A172 (cell line): ENCODE results near the gene STX16. TPM values are rescaled to one million over a fixed set of nuclear protein-coding genes. Genes with fewer than 3 reads are reported as not detected.

Source experiments
- DNase-seq: peaks from one replicate; pipeline ENCODE4 v3.0.0-alpha.2; 2015; ENCODE audit warnings: low spot score
- total RNA-seq: library from RNA; depleted of rRNA; stranded (reverse); fragments of >200 nt; shearing (Covaris generic); gene quantifications from 2 replicates; pipeline ENCODE4 v1.2.3, GENCODE V29; 2014

The STX16 gene
- total RNA-seq, 1 experiment from 2014 or later, result 10.9 TPM

DNA sequence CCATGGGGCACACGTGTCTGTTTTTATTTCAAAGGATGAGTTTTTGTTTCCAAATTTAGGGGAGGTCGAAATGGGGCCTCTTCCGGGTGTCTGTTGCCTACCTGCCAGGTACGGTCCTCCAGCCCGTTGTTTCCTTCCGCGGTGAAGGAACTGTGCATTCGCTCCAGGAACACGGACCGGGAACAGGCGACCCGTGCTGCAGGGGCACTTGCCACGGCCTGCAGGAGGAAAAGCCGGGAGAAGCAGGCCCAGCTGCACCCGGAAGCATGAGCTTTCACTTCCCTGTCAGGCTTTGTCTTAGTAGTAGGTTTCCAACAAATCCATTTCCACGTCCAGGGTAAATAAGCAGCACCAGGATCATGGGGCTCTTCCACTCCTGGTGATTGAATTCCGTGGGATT is 24.6 kb downstream of the STX16 start:
- no peak for DNase-seq

DNA sequence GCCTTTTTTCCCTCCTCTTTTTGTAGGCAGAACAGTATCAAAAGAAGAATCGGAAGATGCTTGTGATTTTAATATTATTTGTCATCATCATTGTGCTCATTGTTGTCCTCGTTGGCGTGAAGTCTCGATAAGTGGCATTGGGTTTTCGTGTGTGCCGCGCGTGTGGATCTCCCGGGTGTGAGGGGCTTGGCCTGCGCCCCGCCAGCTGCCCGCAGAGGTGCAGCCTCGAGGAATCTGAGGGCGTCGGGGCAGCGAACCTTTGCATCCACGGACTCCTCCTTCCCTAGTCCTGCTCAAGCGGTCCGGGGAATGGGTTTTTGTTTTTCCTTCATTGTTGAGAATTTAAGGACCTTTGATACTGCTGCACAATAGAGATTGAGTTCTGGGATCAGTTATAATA is 25.1 kb downstream of the STX16 start:
- no peak for DNase-seq

DNA sequence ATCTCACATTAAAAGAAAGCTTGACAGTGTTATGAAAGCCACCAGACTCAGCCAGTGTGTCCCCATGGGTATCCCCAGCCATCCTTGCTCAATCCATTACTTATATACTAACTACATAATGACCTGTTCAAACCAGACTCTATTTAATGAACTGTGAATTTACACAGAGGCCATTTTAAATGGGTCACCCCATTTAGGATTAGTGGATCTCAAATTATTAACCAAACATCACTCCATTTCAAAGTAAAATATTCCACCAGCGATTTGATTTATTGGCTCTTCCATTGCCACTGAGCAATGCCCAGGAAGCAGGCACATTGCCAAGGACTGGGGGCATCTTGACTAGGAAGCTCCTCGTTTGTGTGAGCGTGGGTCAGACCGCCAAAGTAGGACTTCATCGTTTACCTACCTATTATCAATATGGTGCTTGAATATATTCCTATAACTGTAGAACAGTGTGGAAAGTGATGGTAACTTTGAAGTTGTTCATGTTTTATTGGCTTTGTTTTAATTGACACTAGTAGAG is 26.1 kb downstream of the STX16 start:
- DNase-seq, result no peak

DNA sequence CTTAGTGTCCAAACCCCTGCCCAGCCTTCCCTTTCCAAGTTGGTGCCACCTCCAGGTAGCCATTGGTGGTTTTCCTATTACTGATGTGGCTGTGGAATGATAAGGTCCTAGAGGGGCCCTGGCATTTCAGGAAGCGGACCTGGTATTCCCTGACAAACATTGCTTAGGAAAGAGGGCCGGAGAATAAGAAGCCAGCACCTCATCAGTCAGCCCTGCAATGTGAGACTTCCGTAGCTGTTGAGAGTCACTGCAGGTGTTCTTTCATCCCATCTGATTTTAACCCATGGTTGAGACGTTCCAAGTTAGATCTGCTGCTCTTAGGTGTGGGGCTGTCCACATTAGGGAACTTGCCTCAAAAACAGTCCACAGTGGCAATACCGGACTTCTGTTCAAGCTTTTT is 26.7 kb downstream of the STX16 start:
- no peak for DNase-seq

DNA sequence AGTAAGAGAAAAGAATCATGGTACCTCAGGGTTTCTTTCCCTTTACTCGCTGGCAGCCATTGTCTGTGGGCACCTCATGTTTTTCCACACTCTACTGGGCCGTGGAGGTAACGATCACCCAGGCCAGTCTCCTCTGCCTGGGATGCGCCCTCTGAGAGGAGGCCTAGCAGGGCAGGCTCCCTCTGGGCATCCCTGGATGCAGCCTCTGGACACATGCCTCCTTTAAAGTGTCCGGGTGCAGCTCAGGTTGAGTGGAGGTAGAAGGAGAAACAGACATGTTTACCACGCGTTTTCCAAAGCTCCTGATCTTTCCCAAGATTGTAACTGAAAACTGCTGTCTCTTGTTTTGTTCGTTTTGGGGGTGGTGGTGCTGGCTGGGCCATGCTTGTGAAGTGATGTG is 27.7 kb downstream of the STX16 start:
- no peak for DNase-seq

DNA sequence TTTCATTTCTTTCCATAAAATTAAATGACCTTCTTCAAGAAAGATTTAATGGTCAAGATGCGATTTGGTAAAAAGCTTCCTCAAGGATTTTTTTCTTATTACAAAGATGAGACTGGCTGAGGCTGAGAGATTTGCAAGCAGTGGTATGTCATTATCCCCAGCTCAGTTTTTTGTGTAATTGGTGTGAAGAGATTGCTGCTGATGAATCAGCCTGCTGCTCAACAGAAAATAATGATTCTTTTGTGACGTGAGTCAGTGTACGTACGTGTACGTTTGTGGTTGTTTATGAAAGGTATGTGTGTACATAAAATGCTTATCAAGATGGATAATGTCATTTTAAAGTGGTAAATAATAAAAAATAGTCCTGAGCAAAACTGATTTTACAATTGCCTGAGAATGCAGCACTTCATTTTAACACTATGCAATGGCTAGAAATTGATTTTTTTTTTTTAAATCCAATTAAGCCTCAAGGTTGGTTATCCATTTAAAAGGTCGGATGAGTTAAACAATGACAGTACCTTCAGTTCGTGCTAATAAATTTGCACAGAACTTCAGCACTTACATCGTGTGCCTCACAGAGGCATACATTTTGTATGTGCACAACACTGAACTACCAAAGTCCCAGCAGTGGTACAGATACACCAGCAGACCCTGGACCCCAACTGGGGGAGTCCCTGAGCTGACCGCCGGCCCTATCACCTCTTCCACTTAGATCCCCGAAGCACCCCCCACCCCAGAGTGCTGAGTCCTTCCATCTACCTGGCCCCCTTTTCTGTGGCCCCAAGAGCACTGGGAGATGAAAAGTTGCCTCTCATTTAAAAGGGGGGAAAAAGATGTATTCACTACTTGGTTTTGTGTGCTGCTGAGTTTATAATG is 31.8 kb downstream of the STX16 start:
- DNase-seq, result peak; percentile 70

DNA sequence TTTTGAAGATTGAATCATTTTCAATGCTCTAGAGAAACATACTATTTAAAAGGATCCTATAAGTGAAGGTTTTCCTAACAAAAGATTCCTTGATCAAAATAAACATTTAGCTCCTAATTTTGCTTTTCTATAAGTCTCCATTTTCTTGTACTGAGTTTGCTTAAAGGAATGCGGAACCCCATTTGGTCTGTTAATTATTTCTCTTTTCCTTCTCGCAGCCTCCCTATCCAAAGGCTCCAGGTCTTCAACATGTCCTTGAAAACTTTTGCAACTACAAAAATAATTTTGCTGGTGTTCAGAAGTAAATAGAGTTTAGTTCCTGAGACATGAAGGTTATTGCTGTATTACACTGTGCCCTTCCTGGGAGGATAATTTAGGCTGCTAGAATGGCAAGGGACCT is 33.2 kb downstream of the STX16 start:
- no peak for DNase-seq

DNA sequence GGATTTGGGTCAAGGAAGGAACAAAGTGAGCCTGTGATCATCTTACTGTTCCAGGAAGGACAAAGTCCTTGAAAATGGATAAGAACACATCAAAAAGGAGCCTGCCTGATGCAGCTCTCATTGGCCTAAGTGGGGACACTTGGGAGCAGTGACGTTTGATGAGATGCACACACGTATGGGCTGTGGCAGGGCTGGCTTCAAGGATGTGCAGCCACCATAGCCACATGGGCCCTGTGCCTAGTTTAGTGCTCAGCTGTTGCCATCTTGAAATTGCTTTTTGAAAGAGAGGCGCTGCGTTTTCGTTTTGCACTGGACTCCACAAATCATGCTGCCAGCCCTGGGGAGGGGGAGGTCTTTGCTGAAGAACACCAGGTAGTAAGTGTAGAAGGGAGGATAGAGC is 34.9 kb downstream of the STX16 start:
- DNase-seq, result no peak

DNA sequence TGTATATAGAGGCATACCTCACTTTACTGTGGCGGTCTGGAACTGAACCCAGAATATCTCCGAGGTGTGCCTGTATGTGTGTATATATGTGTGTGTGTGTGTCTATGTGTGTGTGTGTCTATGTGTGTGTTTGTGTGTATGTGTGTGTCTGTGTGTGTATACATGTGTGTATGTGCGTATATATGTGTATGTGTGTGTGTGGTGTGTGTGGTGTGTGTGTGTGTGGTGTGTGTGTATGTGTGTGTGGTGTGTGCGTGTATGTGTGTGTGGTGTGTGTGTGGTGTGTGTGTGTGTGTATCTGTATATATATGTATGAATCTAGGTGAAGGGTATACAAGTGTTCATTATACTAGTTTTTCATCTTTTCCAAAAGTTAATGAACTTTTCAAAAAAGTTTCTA is 37.3 kb downstream of the STX16 start:
- no peak for DNase-seq

DNA sequence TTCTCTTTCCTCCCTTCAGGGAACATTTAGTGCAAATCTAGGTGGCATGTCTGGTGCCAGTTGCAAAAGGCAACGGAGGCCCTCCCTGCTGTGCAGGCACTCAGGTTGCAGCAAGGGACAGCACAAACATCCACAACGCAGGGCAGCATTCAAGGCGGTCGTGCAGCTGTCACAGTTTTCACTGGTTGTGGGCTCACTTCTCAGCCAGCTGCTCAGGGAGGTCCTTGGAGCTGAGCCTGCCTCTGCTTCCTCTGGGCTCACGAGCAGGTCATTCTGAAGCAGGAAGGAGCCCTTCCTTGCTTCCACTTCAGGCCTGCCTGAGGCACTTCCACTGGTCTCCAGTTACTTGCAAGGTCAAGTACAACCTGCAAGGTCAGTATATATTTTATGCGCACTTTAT is 37.8 kb downstream of the STX16 start:
- DNase-seq, result no peak

DNA sequence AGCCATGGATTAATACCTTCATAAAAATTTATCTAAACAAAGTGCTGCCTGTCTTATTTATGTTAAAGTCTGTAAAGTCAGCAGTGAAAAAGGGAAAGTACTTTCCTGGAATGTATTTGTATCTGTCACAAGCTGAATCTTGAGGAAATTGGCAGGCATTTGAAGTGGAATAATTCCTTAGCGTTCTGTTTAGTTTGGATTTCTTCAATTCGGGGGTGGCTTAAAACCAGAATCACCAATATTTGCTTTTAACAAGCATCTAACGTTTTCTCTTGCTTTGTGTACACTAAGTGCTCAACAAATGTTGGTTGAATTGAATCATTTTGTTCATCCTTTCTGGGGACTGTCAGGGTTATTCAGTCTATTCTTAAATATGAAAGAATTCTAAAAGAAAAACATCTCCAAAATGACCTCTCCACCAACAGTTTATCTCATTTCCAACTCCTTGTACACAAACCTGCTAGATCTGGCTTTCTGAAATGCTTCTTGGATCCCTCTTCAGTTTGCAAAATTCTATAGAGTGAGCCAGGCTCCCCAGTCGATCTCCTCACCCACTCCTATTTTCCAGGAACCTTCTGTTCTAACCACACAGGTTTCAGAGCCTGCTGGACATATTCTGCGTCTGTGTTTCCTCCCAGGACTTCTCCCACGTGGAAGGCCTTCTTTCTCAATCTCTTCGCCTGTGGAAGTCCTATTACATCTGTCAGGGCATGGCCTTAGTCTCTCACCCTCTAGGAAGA is 39.5 kb downstream of the STX16 start:
- no peak for DNase-seq

DNA sequence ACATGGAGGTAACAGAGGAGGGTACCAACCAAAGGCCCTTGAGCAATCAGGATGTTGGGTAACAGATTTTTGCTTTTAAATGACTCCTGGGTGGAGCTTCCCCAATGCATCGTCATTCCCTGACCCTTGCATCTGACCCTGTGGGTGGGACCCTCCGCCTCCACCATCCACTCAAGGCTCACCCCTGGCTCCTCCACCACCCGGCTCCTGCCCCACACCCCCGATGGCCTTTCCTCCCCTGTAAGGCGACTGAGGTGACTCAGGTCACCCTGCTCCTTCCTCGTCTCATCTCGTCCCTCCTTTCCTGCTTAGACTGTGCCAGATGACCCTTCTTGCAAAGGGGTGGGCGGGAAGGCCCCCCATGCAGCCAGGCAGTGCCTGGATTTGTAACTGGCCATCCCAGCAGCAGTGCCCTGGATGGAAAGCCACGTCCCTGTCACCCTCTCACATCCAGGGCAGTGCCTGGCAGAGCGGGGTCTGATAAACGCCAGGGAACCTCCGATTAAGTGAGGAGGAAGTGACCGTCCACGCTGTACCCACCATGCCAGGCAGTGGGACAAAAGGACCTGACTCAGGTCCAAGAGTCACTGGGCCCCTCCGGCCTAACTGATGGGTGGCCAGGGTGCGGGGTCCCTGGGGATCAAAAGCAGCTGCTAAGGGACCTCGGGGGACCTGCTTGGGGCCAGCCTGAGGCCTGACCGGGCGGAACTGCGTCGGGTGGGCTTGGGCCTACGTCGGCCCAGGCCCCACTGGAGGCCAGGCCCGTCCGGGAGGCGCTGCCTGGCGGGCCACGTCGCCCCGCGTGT is 40.9 kb downstream of the STX16 start:
- DNase-seq, result no peak

DNA sequence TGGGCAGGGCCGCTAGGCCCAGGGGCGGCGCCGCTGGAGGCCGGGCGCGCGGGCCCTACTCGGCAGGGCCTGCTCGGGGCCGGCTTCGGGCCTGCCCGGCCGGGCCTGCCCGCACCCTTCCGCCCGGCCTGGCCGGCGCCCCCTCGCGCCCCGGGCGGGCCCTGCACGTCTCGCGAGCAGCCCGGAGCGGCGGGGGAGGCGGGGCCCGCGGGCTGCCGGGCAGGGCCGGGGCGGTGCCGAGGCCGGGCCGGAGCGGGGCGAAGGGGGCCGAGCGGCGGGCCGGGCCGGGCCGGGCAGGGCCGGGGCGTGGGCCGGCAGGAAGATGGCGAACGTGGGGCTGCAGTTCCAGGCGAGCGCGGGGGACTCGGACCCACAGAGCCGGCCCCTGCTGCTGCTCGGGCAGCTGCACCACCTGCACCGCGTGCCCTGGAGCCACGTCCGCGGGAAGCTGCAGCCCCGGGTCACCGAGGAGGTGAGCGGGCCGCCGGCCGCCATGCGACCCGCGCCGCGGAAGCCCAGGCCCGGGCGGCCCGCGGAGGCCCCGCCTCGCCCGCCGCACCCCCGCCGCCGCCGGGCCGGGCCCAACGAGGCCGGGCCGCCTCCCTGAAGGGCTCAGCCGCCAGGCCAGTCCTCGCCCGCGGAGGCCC is 41.6 kb downstream of the STX16 start, which contains the start of gene NPEPL1:
TSS of gene NPEPL1 (plus strand) at position 222 of the 647 bp plus-strand sequence. CDS start at position 323, 101 bp downstream.
- no peak for DNase-seq

DNA sequence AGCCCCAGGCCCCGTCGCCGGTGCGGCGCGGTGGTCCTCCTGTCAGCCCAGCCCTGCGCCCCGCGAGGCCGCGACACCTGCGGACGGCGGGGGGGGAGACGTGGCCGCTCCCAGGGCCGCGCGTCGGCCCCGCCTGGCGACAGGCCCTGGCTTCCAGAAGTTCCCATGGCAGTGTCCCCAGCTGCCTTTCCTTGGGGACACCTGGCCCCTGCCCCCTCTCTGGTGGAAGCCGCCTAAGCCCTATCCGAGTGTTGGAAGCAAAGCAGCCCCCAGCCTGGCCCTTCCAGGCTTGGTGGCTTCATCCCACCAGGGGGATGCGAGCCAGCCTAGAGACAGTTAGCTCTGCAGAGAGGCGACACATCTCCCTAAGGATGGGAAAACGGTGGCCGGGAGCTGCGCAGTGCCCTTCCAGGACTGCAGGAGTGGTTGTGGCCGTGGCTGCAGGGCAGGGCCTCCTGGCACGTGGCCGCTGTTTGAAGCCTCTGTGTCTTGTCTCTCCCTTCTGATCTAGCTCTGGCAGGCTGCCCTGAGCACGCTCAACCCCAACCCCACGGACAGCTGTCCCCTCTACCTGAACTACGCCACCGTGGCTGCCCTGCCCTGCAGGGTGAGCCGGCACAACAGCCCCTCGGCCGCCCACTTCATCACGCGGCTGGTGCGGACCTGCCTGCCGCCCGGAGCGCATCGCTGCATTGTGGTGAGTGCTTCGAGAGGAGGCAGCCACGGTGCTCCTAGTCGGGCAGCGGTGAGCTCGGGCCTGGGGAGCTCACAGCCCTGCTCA is 42.3 kb downstream of the STX16 start:
- DNase-seq, result no peak

DNA sequence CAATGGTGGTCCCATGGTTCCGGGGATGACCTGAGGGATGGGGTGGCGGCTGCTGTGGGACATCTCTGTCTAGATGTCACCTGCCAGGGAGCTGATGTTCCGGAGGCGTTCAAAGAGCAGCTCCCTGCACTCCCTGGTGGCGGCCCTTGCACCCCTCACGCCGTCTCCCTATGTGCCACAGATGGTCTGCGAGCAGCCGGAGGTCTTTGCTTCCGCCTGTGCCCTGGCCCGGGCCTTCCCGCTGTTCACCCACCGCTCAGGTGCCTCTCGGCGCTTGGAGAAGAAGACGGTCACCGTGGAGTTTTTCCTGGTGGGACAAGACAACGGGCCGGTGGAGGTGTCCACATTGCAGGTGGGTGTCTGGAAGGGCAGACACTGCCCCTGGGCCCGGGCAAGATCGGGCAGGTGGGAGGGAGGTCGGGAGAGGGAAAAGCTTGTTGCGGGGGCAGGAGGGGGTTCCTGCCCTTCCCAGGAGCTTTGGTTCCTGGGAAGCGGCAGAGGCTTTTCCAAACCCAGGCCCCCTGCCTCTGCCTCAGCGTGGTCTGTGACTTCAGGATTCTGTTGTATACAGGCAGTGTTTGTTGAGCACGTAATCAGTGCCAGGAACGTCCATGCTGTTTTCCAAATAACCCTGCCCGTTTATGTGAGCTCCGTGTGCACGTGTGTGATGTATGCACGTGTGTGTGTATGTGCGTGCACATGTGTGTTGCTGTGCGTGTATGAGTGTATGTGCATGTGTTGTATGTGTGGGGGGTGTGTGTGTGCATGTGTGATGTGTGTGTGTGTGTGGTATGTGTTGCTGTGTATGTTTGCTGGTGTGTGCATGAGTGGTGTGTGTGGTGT is 43.4 kb downstream of the STX16 start:
- DNase-seq, result no peak

DNA sequence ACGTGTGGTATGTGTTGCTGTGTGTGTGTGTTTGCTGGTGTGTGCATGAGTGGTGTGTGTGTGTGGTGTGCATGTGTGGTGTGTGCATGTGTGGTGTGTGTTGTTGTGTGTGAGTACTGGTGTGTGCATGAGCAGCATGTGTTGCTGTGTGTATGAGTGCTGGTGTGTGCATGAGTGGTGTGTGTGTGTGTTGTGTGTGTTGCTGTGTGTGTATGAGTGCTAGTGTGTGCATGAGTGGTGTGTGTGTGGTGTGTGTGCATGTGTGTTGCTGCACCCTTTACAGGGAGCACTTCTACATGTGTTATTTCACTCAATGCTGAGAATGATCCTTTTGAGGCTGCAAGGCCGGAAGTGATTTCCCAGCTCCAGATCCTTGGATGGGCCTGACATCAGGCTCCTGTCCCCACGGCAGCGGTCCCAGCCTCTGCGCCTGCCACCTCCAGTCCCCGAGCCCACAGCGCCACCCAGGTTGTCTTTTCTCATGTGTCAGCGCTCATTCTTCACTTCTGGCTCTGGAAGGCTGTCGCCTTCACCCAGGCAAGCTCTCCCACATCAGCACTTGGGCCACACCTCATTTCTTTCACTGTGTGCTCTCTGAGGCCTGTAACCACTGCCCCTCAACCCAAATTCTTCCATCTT is 44.1 kb downstream of the STX16 start:
- no peak for DNase-seq

DNA sequence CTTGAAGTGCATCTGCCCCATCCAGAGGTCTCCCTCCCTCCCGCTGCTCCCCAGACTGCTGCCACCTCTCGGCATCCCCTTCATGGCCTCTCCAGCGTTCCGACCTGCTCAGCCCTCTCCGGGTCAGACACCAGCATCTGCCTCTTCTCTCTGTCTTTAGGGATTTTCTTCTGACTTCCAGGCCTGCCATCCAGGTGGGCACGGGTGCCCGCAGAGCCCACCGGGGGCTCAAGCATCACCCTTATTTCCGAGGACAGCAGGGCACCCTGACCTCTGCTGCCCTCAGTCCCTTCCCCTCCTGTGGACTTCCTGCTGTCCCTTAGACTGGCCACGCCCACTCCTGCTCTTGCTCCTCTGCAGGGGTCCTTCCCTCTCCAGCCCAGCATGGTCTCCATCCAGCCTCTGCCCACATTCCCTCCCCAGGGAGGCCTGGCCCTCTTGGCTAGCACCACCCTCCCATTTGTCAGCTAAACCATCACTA is 44.9 kb downstream of the STX16 start:
- no peak for DNase-seq

DNA sequence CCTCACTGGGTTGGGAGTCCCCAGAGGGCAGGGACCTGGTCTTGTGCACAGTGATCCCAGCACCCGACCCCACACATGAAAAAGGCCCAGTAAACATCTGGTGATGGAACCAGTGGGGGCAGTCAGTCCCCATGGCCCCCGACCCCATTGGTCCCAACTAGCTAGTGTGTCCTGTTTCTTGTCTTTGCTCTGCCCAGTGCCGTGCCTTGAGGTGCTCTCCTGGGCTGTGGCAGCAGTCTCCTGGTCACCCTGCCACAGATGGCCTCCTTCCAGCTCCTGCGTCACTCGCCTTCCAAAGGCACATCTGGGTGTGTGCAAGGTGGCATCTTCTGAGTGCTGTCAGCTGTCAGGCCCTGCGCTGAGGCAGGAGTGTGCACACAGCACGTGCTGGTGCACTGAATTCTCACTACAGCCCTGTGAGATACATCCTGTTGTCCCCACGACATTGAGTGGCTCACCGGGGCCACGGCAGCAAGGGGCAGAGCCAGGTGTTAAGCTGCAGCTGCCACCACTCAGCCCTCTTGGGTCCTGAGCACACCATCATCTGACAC is 45.4 kb downstream of the STX16 start:
- no peak for DNase-seq
